IMR-90 (cell line): ENCODE results near the gene NKX2-1. TPM values are rescaled to one million over a fixed set of nuclear protein-coding genes. Genes with fewer than 3 reads are reported as not detected.

Experiments used
- ATAC-seq: fragments of 200-7000 bp; cut with Tn5 transposase; 2 replicates; pipeline ENCODE4 v1.9.1; 2020; ENCODE audit warnings: low read depth, mild to moderate bottlenecking, moderate library complexity
- BruUV-seq: library from RNA; stranded (reverse); fragments of 400-500 nt; replicated peaks from 2 replicates; lab custom pipeline; 2021; lab: Mats Ljungman, UMichigan
- CTCF ChIA-PET: fragments of 300-600 bp; formaldehyde crosslinking; extraction: SDS; loops from one replicate; lab custom pipeline; 2021; ENCODE audit warnings: antibody characterized with exemption; lab: Yijun Ruan, JAX
- POLR2A ChIA-PET: fragments of 300-600 bp; sonication (Branson Sonifier 250); formaldehyde crosslinking; loops from one replicate; lab custom pipeline; 2022; ENCODE audit warnings: antibody characterized with exemption; ENCODE audit not compliant: unreplicated experiment; lab: Charles Lee
- DNase-seq: peaks from one replicate; pipeline ENCODE4 v3.0.0; 2013
- H2AFZ ChIP-seq: replicated peaks from 2 replicates; pipeline ENCODE3; 2013; ENCODE audit warnings: low read length, mild to moderate bottlenecking; ENCODE audit not compliant: poor library complexity
- H2AK5ac ChIP-seq: 2 replicates; pipeline ENCODE4 v1.6.1; 2013; ENCODE audit warnings: low read depth, low read length, inconsistent platforms
- H2AK9ac ChIP-seq: replicated peaks from 2 replicates; pipeline ENCODE3; 2013; ENCODE audit warnings: mild to moderate bottlenecking, low read depth, low read length, moderate library complexity; ENCODE audit not compliant: poor library complexity
- H2BK120ac ChIP-seq: 2 replicates; pipeline ENCODE4 v1.6.1; 2013; ENCODE audit warnings: low read depth, low read length, inconsistent platforms
- H2BK15ac ChIP-seq: 3 replicates; pipeline ENCODE4 v1.6.1; 2013; ENCODE audit warnings: low read depth, low read length, inconsistent platforms
- H2BK20ac ChIP-seq: 2 replicates; pipeline ENCODE4 v1.6.1; 2013; ENCODE audit warnings: low read depth, mild to moderate bottlenecking, inconsistent platforms, low read length, moderate library complexity
- H2BK5ac ChIP-seq: 2 replicates; pipeline ENCODE4 v1.6.1; 2013; ENCODE audit warnings: mild to moderate bottlenecking, low read depth, low read length, inconsistent platforms; ENCODE audit not compliant: poor library complexity, severe bottlenecking
- H3K14ac ChIP-seq: replicated peaks from 2 replicates; pipeline ENCODE4 v1.6.1; 2013; ENCODE audit warnings: low read depth, low read length, inconsistent platforms
- H3K18ac ChIP-seq: 2 replicates; pipeline ENCODE4 v1.6.1; 2013; ENCODE audit warnings: low read depth, low read length, control low read depth
- H3K23ac ChIP-seq: 2 replicates; pipeline ENCODE4 v1.6.1; 2013; ENCODE audit warnings: low read depth, low read length, inconsistent platforms
- H3K27ac ChIP-seq: 2 replicates; pipeline ENCODE4 v1.5.1; 2013; ENCODE audit warnings: mild to moderate bottlenecking, control low read depth, low read length; ENCODE audit not compliant: insufficient read depth
- H3K27me3 ChIP-seq: 2 replicates; pipeline ENCODE4 v1.6.1; 2013; ENCODE audit warnings: low read length; ENCODE audit not compliant: control insufficient read depth, insufficient read depth
- H3K36me3 ChIP-seq: 2 replicates; pipeline ENCODE4 v1.6.1; 2013; ENCODE audit warnings: low read length, mixed read lengths; ENCODE audit not compliant: control insufficient read depth, insufficient read depth
- H3K4ac ChIP-seq: 2 replicates; pipeline ENCODE4 v1.6.1; 2013; ENCODE audit warnings: low read depth, low read length, inconsistent platforms
- H3K4me1 ChIP-seq: 2 replicates; pipeline ENCODE4 v1.6.1; 2013; ENCODE audit warnings: low read length, mixed read lengths; ENCODE audit not compliant: control insufficient read depth, insufficient read depth
- H3K4me2 ChIP-seq: 2 replicates; pipeline ENCODE4 v1.6.1; 2013; ENCODE audit warnings: low read depth, mild to moderate bottlenecking, control low read depth, low read length, moderate library complexity
- H3K4me3 ChIP-seq: 2 replicates; pipeline ENCODE4 v1.5.1; 2013; ENCODE audit warnings: low read depth, mild to moderate bottlenecking, control low read depth, low read length, moderate library complexity; ENCODE audit not compliant: insufficient read depth
- H3K56ac ChIP-seq: 2 replicates; pipeline ENCODE4 v1.6.1; 2013; ENCODE audit warnings: low read length, inconsistent platforms; ENCODE audit not compliant: insufficient read depth; ENCODE audit errors: extremely low read depth
- H3K79me1 ChIP-seq, 2 experiments: 2 replicates each; pipeline ENCODE4 v1.6.1; 2013; ENCODE audit warnings: low read length in 2 of 2, inconsistent platforms in 1 of 2, low read depth in 1 of 2
- H3K9ac ChIP-seq: 2 replicates; pipeline ENCODE4 v1.6.1; 2013; ENCODE audit warnings: low read depth, low read length, control low read depth
- H3K9me1 ChIP-seq: 2 replicates; pipeline ENCODE4 v1.6.1; 2013; ENCODE audit warnings: low read length, inconsistent platforms; ENCODE audit not compliant: insufficient read depth
- H3K9me3 ChIP-seq: 2 replicates; pipeline ENCODE4 v1.6.1; 2013; ENCODE audit warnings: low read length; ENCODE audit not compliant: control insufficient read depth, insufficient read depth
- H4K20me1 ChIP-seq: 2 replicates; pipeline ENCODE4 v1.6.1; 2013; ENCODE audit warnings: low read length, inconsistent platforms; ENCODE audit not compliant: insufficient read depth
- H4K5ac ChIP-seq: 2 replicates; pipeline ENCODE4 v1.6.1; 2013; ENCODE audit warnings: mild to moderate bottlenecking, low read depth, low read length, control low read depth
- H4K8ac ChIP-seq, 2 experiments: 2 replicates each; pipeline ENCODE4 v1.6.1; 2013; ENCODE audit warnings: low read depth in 2 of 2, low read length in 2 of 2, control low read depth in 1 of 2, inconsistent platforms in 1 of 2
- H4K91ac ChIP-seq: 2 replicates; pipeline ENCODE4 v1.6.1; 2013; ENCODE audit warnings: low read depth, low read length, inconsistent platforms; ENCODE audit not compliant: insufficient read depth
- BHLHE40 ChIP-seq: fragments of 150-350 bp; IDR thresholded peaks from 2 replicates; pipeline ENCODE4 v1.6.1; 2016; ENCODE audit warnings: mild to moderate bottlenecking, low read depth, low read length
- CEBPB ChIP-seq: IDR thresholded peaks from 2 replicates; pipeline ENCODE4 v1.6.1; 2012; ENCODE audit warnings: low read depth, low read length, improper control_type of control experiment
- MAFK ChIP-seq: IDR thresholded peaks from 2 replicates; pipeline ENCODE4 v1.6.1; 2012; ENCODE audit warnings: low read depth, low read length, improper control_type of control experiment
- MXI1 ChIP-seq: IDR thresholded peaks from 2 replicates; pipeline ENCODE4 v1.6.1; 2012; ENCODE audit warnings: low read depth, mild to moderate bottlenecking, low read length, moderate library complexity, borderline replicate concordance
- POLR2A ChIP-seq: IDR thresholded peaks from 2 replicates; pipeline ENCODE4 v1.6.1; 2012; ENCODE audit warnings: mild to moderate bottlenecking, low read depth, low read length
- RCOR1 ChIP-seq: IDR thresholded peaks from 2 replicates; pipeline ENCODE4 v1.6.1; 2012; ENCODE audit warnings: mild to moderate bottlenecking, low read length, improper control_type of control experiment; ENCODE audit not compliant: insufficient replicate concordance
- RFX5 ChIP-seq: IDR thresholded peaks from 2 replicates; pipeline ENCODE4 v1.8.0; 2012; ENCODE audit warnings: low read depth, mild to moderate bottlenecking, low read length, moderate library complexity
- SMC3 ChIP-seq: fragments of 150-350 bp; IDR thresholded peaks from 2 replicates; pipeline ENCODE4 v1.6.1; 2016; ENCODE audit warnings: low read depth, mild to moderate bottlenecking, antibody characterized with exemption, low read length, moderate library complexity
- WGBS, 2 experiments: methylation state at CpG; one replicate each; pipeline versions ENCODE4 v1.1.5 to v1.1.7; 2013; ENCODE audit warnings: missing lambda C conversion rate in 2 of 2; ENCODE audit not compliant: insufficient read length in 1 of 2; ENCODE audit errors: extremely low coverage in 2 of 2; 5-methylcytosine and 5-hydroxymethylcytosine counted together
- dilution Hi-C: fragments of 300-500 bp; cut with HindIII; formaldehyde crosslinking; loops from one replicate; pipeline ENCODE4 v1.14.3; 2018; ENCODE audit warnings: low sequenced_read_pairs; ENCODE audit not compliant: unreplicated experiment
- in situ Hi-C: fragments of 300-500 bp; cut with MboI; formaldehyde crosslinking; loops from 3 replicates; pipeline ENCODE4 v1.14.3; 2019; ENCODE audit warnings: low sequenced_read_pairs, inconsistent platforms, mixed read lengths
- intact Hi-C: fragments of 100-400 bp; cut with micrococcal nuclease; formaldehyde crosslinking; loops from 2 replicates; pipeline ENCODE4 v1.10.0; 2022
- polyA plus RNA-seq, 3 experiments: library from polyadenylated mRNA; depleted of rRNA; stranded (reverse); fragments of >200 nt; gene quantifications; 2 replicates each; pipeline ENCODE4 v1.2.3, GENCODE V29; 2012; ENCODE audit warnings: low replicate concordance in 1 of 3
- total RNA-seq: library from RNA; depleted of rRNA; stranded (reverse); fragments of >200 nt; gene quantifications from 2 replicates; pipeline ENCODE4 v1.2.3, GENCODE V29; 2012
- TF ChIP-seq, protein P1 (sequence below): fragments of 150-350 bp; IDR thresholded peaks from 2 replicates; pipeline ENCODE4 v1.6.1; 2017; ENCODE audit warnings: mild to moderate bottlenecking, antibody characterized with exemption, low read length, low read depth
- TF ChIP-seq, protein P2 (sequence below): conservative IDR thresholded peaks from 2 replicates; pipeline ENCODE4 v1.5.1; 2012; ENCODE audit warnings: mild to moderate bottlenecking, low read depth, low read length, improper control_type of control experiment

Gene NKX2-1
- total and polyA plus RNA-seq, 2 of the 4 experiments (the other 2 are of a cell fraction) = not detected

DNA sequence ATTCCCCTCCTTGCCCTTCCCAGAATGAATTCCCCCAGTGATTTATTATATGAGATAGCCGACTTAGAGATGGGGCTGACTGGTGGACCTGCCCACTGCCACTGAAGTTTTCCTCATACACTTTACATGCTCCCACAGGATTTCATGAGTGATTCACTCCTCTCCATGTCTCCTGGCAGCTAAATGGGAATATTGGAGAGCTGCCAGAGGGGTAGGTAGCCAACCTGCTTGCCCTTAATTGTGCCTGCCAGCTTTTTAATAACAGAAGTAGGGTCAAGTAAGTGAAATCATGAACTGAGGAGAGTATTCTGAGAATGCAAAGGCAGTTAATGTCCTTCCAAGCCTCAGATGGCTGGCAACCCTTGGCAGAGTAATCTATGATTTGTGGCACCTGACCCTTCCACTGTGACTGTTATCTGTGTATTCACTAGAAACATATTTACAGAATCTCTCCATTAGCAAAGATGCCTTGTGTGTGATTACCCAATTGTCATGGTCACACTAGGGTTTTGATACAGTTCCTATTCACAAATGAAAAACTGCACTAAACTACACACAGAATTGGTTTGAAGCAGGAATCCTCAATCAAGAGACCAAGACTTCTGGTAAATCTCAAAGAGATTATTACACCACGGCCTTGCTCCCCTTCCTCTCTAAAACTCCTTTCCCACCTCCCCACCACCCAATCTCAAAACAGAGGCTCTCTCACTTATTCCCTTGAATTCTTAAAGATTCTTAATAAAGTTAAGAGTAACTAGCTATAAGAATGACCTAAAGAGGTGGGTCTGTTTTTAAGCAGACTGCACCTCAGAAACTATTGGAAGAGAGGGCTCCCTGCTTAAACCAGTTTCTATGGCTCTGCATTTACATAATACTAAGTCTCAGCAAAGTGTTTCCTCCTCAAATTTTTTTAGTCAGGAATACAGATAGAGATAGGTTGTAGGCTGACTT lies 17.2 kb downstream of the NKX2-1 start:
- Histone ChIP-seq H3K27me3 (peaks cover 52% of the 10 kb centered on the region), H3K4me2 (no peak overlapping the region), H4K20me1 (no peaks in the 10 kb centered on the region), H3K4me3 (no peak overlapping the region), H2AK9ac (no peak overlapping the region), H3K9ac (no peak overlapping the region), H4K8ac (no peak overlapping the region), H3K23ac (no peak overlapping the region), H2BK20ac (no peak overlapping the region), H2BK5ac (no peak overlapping the region), H4K5ac (no peak overlapping the region), H2BK120ac (no peak overlapping the region), H4K91ac (no peak overlapping the region), H3K4ac (no peak overlapping the region), H3K9me1 (no peaks in the 10 kb centered on the region), H3K36me3 (no peaks in the 10 kb centered on the region), H3K9me3 (no peaks in the 10 kb centered on the region; the same call in none of the 2 replicates), H3K56ac (no peak overlapping the region), H3K27ac (no peak overlapping the region), H3K4me1 (no peaks in the 10 kb centered on the region), H3K14ac (no peak overlapping the region), H3K18ac (no peak overlapping the region), H2BK15ac (no peak overlapping the region), H2AFZ (no peak overlapping the region), H2AK5ac (no peak overlapping the region), H3K79me1 (no peaks in the 10 kb centered on the region)
- ChIA-PET POLR2A (no interaction called here), CTCF (no interaction called here)
- dilution Hi-C loops (no loop called here), intact Hi-C loops (no loop called here), in situ Hi-C loops (no loop called here)
- WGBS, 2 experiments = no CpG with 5 or more reads among the region's 2 CpGs
- no peak for DNase-seq
- TF ChIP-seq BHLHE40 = no peak
- TF ChIP-seq CEBPB = no peak
- TF ChIP-seq, protein P1, sequence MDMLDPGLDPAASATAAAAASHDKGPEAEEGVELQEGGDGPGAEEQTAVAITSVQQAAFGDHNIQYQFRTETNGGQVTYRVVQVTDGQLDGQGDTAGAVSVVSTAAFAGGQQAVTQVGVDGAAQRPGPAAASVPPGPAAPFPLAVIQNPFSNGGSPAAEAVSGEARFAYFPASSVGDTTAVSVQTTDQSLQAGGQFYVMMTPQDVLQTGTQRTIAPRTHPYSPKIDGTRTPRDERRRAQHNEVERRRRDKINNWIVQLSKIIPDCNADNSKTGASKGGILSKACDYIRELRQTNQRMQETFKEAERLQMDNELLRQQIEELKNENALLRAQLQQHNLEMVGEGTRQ = no peak
- no peak for TF ChIP-seq MAFK
- TF ChIP-seq SMC3 = no peak
- no peak for TF ChIP-seq POLR2A
- no peak for TF ChIP-seq MXI1
- TF ChIP-seq, protein P2, sequence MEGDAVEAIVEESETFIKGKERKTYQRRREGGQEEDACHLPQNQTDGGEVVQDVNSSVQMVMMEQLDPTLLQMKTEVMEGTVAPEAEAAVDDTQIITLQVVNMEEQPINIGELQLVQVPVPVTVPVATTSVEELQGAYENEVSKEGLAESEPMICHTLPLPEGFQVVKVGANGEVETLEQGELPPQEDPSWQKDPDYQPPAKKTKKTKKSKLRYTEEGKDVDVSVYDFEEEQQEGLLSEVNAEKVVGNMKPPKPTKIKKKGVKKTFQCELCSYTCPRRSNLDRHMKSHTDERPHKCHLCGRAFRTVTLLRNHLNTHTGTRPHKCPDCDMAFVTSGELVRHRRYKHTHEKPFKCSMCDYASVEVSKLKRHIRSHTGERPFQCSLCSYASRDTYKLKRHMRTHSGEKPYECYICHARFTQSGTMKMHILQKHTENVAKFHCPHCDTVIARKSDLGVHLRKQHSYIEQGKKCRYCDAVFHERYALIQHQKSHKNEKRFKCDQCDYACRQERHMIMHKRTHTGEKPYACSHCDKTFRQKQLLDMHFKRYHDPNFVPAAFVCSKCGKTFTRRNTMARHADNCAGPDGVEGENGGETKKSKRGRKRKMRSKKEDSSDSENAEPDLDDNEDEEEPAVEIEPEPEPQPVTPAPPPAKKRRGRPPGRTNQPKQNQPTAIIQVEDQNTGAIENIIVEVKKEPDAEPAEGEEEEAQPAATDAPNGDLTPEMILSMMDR = no peak
- TF ChIP-seq RFX5 = no peak
- TF ChIP-seq RCOR1 = no peak
- no TSS peak for BruUV-seq
- ATAC-seq = no peak
